Measurements from ENCODE around the gene SPG21.
"Not testable (repeated sequence)": the region's sequence is repeated elsewhere in the genome, so short reads cannot be mapped to it uniquely, and the experiment has no call there.

SPG21 gene, protein sequence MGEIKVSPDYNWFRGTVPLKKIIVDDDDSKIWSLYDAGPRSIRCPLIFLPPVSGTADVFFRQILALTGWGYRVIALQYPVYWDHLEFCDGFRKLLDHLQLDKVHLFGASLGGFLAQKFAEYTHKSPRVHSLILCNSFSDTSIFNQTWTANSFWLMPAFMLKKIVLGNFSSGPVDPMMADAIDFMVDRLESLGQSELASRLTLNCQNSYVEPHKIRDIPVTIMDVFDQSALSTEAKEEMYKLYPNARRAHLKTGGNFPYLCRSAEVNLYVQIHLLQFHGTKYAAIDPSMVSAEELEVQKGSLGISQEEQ

DNA sequence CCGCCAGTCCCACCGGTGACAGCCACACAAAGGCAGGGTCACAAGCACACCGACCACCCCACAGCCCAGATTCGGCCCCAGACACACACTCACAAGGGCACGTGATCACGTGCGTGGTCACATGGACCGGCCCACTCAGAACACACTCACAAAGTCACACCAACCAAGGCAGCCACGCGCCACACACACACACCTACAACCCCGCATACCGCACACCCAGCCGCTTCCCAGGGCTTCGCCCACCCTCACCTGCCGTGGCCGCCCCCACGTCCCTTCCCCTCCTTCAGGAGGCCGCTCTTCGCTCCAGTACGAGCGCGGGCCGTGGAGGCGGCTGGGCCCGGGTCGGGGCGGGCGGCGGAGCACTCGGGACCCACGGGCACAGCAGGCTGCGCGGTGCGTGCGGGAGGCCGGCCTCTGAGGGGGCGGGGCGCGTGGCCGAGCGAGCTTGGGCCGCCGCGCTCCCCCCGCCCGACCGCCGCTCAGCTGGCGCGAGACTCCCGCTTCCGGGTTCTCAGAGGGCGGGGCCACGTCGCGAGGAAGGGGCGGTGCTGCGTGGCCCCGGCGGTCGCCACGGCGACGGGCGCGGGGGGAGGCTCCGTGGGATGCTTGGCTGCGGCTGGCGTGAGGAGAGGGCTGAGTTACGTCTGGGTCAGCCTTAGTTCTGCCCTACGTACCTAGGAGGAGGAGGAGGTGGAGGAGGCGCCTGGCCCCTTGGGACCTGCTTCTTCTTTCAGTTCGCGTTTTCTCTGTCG is at the start of gene SPG21:
Gene SPG21, minus strand, starts transcription at position 499 of the 752 bp plus-strand sequence. CDS start 6,345 bp downstream, outside the sequence.
- peak; percentile 81 to 85 (median 83) for DNase-seq (ENCODE audit: low read depth in 3 of 3)

- no peak for DNase-seq (ENCODE audit: low read depth in 3 of 3)
Observed at GRCh38 chr15:65038836-65039235, 49.1 kb upstream of the SPG21 start.

- no peak for DNase-seq (ENCODE audit: low read depth in 3 of 3)
Observed at GRCh38 chr15:65038428-65038827, 48.7 kb upstream of the SPG21 start.

DNA sequence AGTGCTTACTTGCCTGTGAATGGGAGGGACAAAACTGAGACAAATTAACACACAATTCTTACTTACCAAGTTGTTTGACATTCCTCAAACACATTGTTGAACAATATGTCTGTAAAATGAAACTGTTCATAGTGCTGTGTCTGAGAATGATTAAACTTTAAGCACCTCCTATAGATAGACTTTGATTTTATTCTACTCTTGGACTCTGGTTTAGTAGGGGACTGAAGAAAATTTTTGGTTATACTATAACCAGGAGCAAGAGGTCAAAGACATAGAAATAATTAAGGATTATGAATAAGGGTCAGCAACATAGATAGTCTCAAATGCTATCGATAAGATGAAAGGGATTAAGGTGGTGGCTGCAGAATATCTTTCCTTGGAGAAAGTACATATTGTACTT is 47.6 kb upstream of the SPG21 start:
- no peak for DNase-seq (ENCODE audit: low read depth in 3 of 3)

DNA sequence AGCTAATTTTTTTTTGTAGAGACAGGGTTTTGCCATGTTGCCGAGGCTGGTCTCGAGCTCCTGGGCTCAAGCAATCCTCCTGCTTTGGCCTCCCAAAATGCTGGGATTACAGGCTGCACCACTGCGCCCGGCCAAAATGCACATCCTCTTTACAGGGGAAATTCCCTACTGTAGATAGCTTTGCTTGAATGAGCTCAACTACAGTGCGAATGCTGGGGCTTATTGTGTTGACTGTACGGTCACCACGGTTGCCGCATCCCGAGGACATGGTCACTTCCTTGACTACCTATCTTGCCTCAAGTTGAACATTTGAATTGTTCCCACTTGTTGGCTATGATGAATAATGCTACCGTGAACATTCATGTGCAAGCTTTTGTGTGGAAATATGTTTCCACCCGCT is 45.0 kb upstream of the SPG21 start:
- no peak for DNase-seq (ENCODE audit: low read depth in 3 of 3)

- no peak for DNase-seq (ENCODE audit: low read depth in 3 of 3)
Observed at GRCh38 chr15:65033659-65034269, 44.0 kb upstream of the SPG21 start.

DNA sequence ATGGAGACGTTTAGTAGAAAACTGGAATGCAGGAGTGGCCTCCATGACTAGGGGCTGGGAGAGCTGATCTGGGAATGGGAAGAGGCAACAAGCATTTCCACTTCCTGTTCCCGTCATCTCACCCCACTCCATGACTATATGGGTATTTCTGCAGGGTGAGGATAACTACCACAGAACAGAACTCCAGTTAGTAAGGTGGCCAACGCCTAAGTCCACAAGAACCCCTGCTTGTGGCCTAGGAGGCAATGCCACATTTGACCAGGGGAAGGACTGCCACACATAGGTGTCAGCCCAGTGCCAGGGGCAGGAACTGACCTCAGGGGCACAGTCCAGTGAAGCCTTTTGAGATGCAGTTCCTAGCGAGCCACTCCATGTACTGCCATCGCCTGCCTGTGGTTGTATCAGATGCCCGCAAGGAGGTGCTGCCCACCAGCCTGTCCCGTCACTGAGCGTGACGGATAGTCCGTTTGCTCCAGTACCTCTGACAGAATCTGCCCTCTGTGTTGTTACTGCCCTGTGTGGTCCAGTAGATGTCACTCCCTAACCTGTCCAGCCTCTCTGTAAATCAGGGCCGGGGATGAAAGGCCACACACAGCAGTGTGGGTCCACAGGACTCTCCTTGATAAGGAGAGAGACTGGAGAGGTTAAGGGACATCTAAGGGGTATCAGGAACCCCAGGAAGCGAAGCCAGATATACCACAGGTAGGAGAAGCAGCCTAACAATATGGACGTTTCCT is 43.3 kb upstream of the SPG21 start:
- DNase-seq (ENCODE audit: low read depth in 3 of 3), result no peak

DNA sequence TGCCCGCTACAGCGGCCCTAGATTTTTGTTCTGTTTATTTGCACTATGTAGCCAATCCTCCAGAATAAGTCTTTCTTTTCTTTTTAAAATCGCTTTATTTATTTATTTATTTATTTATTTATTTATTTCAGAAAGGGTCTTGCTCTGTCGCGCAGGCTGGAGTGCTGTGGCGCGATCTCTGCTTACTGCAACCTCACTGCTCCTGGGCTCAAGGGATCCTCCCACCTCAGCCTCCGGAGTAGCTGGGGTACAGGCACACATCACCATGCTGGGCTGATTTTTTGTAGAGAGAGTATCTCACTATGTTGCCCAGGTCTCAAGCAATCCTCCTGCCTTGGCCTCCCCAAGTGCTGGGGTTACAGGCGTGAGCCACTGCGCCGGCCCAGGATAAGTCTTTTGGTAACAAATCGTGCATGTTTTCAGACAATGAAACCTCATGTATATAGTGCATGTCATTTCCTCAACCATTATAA is 40.1 kb upstream of the SPG21 start:
- DNase-seq (ENCODE audit: low read depth in 3 of 3), result no peak

DNA sequence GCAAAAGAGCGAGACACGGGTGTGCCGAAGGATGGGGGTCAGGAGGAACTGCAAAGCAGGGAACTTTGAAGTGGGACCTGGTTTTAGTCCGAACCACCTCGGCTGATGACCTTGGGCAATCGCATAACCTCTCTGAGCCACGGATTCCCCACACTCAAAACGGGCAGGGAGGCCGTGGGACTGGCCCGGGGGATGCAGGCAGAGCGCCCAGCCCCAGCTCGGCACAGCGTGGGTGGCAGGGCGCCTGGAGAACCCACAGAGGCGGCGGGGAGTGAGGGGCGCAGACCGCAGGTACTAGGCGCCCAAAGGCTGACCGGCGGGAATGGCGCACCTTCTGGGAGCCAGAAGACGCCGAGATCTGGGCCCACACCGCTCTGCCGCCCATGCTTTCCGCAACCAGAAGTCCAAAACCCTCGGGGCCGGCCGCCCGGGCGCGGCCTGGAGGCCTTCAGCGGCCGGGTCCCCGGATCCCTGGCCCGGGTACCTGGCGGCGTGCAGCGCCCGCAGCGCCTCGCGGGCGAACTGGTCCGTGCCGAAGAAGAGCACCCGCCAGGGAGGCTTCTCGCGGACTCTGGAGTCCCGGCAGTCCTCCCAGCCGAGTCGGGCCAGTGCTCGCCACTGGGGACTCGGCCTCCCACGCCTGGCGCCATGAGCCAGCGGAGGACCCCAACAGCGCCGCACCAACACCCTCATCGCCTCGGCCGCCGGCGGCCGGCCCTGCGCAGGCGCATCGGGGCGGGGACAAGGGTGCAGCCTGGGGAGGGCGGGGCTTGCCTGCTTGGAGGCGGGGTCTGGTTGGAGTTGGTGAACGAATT is 39.4 kb upstream of the SPG21 start, which contains the start of gene MTFMT:
Gene MTFMT, minus strand, starts transcription at position 719 of the 815 bp plus-strand sequence. Its CDS starts 26 bp downstream, at position 693.
- peak; percentile 90 to 97 (median 90) for DNase-seq (ENCODE audit: low read depth in 3 of 3)

DNA sequence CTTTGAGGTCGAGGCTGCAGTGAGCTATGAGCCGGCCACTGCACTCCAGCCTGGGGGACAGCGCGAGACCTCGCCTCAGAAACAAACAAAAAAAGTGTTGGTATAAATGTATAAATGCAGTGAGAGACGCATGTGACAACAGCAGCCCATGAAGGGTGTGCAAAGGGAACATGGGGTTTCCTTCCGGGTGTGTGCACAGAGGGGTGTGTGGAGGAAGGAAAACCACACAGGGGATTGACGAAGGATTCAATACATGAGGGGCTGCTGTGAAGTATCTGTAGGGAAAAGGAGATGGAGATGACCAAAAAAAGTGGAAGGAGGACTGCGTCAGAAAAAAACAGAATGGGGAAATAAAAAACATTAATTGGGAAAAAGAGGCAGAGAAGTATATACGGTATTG is 38.6 kb upstream of the SPG21 start:
- DNase-seq (ENCODE audit: low read depth in 3 of 3), result no peak

DNA sequence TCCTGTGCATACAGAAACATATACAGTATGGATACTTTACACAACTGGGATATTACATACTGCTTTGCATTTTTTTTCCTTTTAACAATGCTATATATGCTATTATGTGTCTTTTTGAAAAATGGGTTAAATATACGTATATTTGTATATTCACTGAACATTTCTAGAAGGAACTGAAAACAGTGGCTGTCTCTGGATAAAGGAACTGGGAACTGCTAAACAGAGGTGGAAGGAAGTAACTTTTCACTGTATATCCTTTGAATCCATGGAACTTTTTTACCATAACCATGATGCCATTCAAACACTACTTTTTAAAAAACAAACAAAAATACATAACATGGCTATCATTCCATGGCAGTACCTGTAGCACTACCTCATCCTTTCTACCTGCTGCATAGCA is 37.9 kb upstream of the SPG21 start:
- DNase-seq (ENCODE audit: low read depth in 3 of 3), result no peak

DNA sequence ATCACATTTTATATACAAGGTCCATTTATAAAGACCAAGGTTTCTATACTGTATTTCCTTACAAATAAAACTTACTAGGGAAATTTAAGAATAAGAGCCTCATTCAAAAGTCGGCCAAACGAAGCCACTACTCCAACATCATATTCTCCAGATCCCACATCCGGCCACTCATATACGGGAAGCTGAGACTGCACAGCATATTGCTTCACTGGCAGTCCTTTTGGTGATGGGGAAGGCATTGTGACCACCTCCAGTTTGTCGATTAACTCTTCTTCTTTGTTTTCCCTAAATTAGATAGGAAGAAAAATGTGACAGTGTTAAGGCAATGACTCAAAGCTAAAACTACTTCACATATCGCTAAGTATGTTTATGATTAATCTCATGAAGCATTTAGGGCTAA is 37.0 kb upstream of the SPG21 start:
- no peak for DNase-seq (ENCODE audit: low read depth in 3 of 3)

GRCh38 chr15:65021488-65021887 is 31.8 kb upstream of the SPG21 start:
- no peak for DNase-seq (ENCODE audit: low read depth in 3 of 3)

- no peak for DNase-seq (ENCODE audit: low read depth in 3 of 3)
Observed at GRCh38 chr15:65020419-65020818, 30.7 kb upstream of the SPG21 start.

DNA sequence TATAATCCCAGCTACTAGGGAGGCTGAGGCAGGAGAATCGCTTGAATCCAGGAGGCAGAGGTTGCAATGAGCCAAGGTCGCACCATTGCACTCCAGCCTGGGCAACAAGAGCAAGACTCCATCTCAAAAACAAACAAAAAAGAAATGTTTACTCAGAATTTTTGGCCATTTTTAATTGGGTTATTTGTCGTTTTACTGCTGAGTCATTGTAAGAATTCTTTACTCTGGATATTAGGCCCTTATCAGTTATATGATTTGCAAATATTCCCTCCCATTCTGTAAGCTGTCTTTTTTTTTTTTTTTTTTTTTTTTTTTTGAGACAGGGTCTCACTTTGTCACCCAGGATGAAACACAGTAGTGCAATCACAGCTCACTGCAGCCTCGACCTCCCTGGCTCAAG is 21.5 kb upstream of the SPG21 start:
- DNase-seq (ENCODE audit: low read depth in 3 of 3), result not testable (repeated sequence)

DNA sequence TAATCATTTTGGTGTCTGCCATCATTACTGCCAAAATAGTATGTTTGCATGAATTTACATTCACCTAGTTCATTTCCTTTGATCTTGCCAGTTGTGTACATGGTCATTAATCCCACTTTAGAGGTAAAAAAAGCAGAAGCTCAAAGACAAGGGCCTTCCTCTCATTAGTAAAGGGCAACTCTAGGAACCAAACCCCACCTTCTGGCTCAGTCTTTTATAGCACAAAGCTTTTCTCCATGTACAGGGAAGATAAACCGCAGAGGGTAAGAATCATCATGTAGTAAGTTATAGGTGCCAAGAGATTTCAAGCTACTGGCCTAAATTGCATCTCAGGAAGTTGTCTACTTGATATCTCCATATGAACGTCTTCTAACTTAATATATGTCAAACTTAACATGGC is 19.3 kb upstream of the SPG21 start:
- DNase-seq (ENCODE audit: low read depth in 3 of 3), result no peak

- DNase-seq (ENCODE audit: low read depth in 3 of 3), result no peak
Observed at GRCh38 chr15:65006876-65007275, 17.2 kb upstream of the SPG21 start.

- no peak for DNase-seq (ENCODE audit: low read depth in 3 of 3)
Observed at GRCh38 chr15:65004993-65005392, 15.3 kb upstream of the SPG21 start.

DNA sequence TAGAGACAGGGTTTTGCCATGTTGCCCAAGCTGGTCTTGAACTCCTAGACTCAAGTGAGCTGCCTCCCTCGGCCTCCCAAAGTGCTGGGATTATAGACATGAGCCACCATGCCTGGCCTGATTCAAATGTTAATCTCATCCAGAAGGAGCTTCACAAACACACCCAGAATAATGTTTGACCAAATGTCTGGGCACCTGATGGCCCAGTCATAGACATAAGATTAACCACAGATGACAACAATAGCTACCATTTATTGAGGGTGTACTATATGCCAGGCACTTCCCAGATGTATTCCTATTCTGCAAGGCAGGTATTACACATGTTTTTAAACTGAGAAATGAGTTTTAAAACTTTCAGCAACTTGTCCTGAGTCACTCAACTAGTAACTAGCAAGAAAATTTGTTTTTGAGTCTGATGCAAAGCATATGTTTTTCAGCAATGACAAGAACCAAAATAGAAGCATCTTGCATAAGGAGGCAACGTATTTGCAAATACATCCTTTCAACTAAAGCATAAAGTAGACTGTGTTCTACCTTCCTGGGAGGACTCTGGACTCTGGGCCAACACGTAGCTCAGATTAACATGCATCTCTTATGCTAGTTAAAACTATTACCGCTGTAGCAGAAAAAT is 8.1 kb upstream of the SPG21 start:
- DNase-seq (ENCODE audit: low read depth in 3 of 3), result no peak

DNA sequence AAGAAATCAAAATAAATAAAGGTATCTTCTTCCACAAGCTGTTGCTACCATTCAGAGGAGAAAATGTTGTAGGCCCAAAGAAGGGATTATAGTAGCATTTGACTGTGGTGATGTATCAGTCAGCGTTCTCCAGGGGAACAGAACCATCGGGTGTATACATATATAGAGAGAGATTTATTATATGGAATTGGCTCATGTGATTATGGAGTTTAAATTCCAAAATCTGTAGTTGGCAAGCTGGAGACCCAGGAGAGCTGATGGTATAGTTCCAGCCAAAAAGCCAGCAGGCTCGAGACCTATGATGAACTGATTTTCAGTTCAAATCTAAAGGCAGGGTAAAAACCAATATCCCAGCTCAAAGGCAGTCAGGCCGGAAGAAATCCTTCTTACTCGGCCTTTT is 7.4 kb upstream of the SPG21 start:
- no peak for DNase-seq (ENCODE audit: low read depth in 3 of 3)

GRCh38 chr15:64993290-64993689 is 3.6 kb upstream of the SPG21 start:
- no peak for DNase-seq (ENCODE audit: low read depth in 3 of 3)
